ENCODE measurements around the gene OTUD4. TPM values are rescaled to one million over a fixed set of nuclear protein-coding genes. Genes with fewer than 3 reads are reported as not detected.

Gene OTUD4
- total and polyA plus RNA-seq, 9 of the 15 experiments (the other 6 are each of a cell fraction or from before 2014, with no cell fraction given) = 4.2 to 29.0 (median 24.8) TPM

GRCh38 chr4:145179281-145179860 lies 1.0 kb downstream of the OTUD4 start (continued):
- no peak for TF ChIP-seq ZNF407 (IDR thresholded peaks at IDR 0.05; ENCODE audit: low read depth)
- TF ChIP-seq SFPQ (IDR thresholded peaks at IDR 0.05; ENCODE audit: low read depth, low read length) = no peak
- no peak for TF ChIP-seq HDGF (IDR thresholded peaks at IDR 0.05)
- no peak for TF ChIP-seq KAT2B (IDR thresholded peaks at IDR 0.05; ENCODE audit: low read depth, low read length)
- TF ChIP-seq E2F5 (CRISPR knock-in tag; IDR thresholded peaks at IDR 0.05) = no peak
- TF ChIP-seq NELFE (IDR thresholded peaks at IDR 0.05; ENCODE audit: insufficient read depth, insufficient read length) = no peak
- no peak for TF ChIP-seq KDM1A (IDR thresholded peaks at IDR 0.05)
- no peak for TF ChIP-seq HNRNPL (IDR thresholded peaks at IDR 0.05; ENCODE audit: low read depth, low read length)
- TF ChIP-seq ZNF316 (IDR thresholded peaks at IDR 0.05) = no peak
- TF ChIP-seq RAD21 (CRISPR knock-in tag; conservative IDR thresholded peaks at IDR 0.05 in 1 of 2, IDR thresholded peaks at IDR 0.05 in 1 of 2) = no peak
- TF ChIP-seq BRF2 (IDR thresholded peaks at IDR 0.05; ENCODE audit: borderline replicate concordance, insufficient read depth, insufficient read length) = no peak
- peak; percentile 11 for TF ChIP-seq PCBP1 (IDR thresholded peaks at IDR 0.05; ENCODE audit: low read depth, low read length, poor library complexity, severe bottlenecking)

All from K562 (cell line).